ENCODE results near the gene CD300LF. TPM values are rescaled to one million over a fixed set of nuclear protein-coding genes. Genes with fewer than 3 reads are reported as not detected.

Gene CD300LF
- polyA plus RNA-seq, 1 donor from 2014 or later = not detected

DNA sequence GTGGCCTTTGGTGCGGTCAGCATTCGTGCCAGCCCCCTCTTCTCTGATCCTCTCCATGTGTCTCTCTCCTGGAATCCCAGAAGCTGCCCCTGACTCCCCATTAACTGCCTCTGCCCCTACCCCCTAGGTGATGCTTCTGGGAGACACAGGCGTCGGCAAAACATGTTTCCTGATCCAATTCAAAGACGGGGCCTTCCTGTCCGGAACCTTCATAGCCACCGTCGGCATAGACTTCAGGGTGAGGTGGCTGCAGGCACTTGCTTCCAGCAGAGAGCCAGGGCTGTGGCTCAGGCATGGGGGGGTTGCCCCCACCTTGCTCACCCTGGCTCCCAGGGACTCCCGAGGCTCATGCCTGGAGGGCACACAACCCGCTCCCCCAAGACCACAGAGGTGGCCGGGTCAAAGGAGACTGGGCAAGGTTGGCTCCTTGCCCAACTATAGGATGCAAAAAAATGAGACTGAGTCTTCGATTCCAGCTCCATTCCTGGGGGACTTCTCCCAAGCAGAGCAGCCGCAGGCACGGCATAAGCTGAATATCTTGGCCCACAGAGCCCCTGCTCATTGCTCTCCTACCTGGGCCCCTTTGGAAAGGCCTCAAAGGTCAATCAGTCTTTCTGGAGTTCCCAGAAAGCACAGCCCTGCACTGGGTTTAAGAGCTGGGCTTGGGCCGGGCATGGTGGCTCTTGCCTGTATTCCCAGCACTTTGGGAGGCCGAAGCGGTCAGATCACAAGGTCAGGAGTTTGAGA, 28.1 kb upstream of the CD300LF start:
- Mint-ChIP-seq H3K27ac (peak overlapping the region; percentile 31 to 93 (median 89)), H3K36me3 (peaks cover 8% of the 10 kb centered on the region), H3K4me1 (peaks cover 48 to 64% (median 61%) of the 10 kb centered on the region in 3 donors), H3K27me3 (no peaks in the 10 kb centered on the region), H3K9me3 (no peaks in the 10 kb centered on the region), H3K4me3 (peak overlapping the region in 2 of 4 donors; percentile 88 to 92)

GRCh38 chr17:74740173-74740572, 27.4 kb upstream of the CD300LF start:
- Mint-ChIP-seq H3K36me3 (peaks cover 8% of the 10 kb centered on the region), H3K27me3 (no peaks in the 10 kb centered on the region), H3K4me1 (peaks cover 48 to 64% (median 61%) of the 10 kb centered on the region in 3 donors), H3K27ac (peak overlapping the region in 2 of 3 donors; percentile 82 to 85), H3K9me3 (no peaks in the 10 kb centered on the region), H3K4me3 (peak overlapping the region in 3 of 4 donors; percentile 7 to 88 (median 82))

DNA sequence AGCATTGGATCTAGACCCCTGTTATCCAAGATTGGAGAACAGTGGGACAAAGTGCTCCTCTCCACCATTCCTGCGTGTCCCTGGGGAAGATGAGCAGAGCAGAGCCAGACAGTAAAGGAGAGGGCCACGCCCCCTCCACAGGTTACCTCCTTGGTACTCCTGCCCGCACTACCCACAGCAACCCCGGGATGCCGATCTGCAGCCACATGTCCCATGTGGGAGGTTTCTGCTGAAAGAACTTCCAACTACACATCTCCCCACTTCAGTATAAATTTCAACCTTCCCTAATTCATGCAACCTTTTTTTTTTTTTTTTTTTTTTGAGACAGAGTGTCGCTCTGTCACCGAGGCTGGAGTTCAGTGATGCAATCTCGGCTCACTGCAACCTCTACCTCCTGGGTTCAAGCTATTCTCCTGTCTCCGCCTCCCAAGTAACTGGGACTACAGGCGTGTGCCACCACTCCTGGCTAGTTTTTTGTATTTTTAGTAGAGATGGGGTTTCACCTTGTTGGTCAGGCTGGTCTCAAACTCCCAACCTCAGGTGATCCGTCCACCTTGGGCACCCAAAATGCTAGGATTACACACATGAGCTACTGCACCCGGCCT, 26.6 kb upstream of the CD300LF start:
- peaks cover 8% of the 10 kb centered on the region for H3K36me3 Mint-ChIP-seq
- H3K27me3 Mint-ChIP-seq = no peaks in the 10 kb centered on the region
- peak overlapping the region; percentile 63 to 95 (median 90) for H3K4me3 Mint-ChIP-seq
- no peaks in the 10 kb centered on the region for H3K9me3 Mint-ChIP-seq
- peaks cover 42 to 65% (median 56%) of the 10 kb centered on the region in 3 donors for H3K4me1 Mint-ChIP-seq
- H3K27ac Mint-ChIP-seq = peak overlapping the region; percentile 63 to 92 (median 86)

DNA sequence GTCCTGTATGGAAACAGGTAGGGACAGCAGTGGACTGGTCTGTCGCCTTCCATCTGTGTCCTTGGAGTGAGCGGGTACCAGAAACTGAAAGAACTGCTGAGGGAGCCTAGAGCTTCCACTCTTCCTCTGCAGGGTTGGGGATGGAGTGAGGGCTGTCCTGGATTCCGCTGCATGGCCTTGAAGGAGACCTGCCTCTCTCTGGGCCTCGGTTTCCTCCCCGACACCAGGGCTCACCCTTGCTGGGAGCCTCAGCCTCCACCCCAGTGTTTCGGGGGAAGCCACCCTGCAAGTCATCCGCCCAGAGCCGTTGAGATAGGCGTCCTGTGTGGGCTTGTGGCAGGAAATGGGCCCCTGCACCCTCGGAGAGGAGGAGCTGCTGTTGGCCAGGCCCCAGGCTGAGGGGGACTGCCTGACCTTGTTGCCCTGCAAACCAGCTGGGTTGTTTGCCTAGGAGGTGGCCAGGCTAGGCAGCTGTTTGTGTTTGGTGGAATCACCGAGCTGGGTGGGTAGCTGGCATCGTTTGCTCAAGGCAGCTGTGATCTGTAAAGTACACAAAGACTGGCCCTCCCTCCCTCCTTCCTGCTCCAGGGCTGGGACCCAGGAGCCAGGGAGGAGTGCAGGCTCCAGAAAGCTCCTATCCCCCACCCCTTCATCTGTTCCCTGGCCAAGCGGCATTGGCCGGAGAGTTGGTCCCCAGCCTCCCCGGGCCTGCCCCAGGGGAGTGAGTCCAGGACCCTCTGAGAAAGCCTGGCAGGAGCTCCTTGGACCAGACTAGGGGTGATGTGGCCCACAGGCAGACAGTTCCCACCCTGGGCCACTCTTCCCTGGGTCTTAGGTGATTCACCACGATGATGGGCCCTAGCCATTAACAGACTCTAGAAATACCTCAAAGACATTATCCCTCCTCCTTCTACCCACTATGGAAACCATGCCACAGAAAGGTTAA, 25.6 kb upstream of the CD300LF start:
- Mint-ChIP-seq H3K36me3 (peaks cover 8% of the 10 kb centered on the region), H3K27ac (peak overlapping the region; percentile 86 to 93 (median 92)), H3K4me3 (peak overlapping the region; percentile 88 to 96 (median 93)), H3K4me1 (peaks cover 33 to 57% (median 50%) of the 10 kb centered on the region in 3 donors), H3K9me3 (no peaks in the 10 kb centered on the region), H3K27me3 (no peaks in the 10 kb centered on the region)

DNA sequence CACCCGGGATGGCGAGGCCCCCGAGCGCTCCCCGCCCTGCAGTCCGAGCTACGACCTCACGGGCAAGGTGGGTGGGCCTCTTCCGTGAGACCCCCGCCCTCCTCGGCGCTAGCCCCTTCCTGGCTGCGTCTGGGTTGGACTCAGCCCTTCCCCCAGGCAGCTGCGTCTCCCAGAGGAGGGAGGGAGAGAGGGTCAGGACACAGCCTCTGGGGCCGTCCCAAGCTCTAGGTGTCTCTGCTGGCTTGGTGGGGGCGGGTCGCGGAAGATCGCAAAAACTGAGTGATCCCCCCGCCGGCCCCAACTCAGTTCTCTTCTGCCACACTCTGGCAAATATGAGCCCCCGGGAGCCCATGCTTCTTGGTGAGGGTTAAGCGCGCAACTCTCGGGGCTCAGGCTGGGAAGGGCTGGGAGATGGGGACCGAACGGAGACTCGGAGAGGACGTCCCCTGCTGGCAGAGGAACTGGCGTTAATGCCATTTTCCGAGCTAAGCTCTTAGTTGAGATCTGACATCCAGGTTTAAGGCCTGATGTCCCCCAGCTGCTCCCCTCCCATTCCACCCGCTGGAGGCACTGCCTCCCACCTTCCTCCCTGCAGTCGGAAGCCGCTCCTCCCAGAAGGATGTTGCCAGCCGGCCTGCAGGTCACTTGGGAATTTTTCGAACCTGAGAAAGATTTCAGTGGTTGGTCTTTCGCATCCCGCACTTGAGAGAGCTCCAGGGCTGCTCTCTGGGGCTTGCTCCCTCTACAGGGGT, 24.8 kb upstream of the CD300LF start:
- Mint-ChIP-seq H3K27me3 (no peaks in the 10 kb centered on the region), H3K4me1 (peaks cover 25 to 49% (median 43%) of the 10 kb centered on the region in 3 donors), H3K9me3 (no peaks in the 10 kb centered on the region), H3K27ac (peak overlapping the region; percentile 86 to 93 (median 92)), H3K4me3 (peak overlapping the region; percentile 88 to 96 (median 93)), H3K36me3 (peaks cover 8% of the 10 kb centered on the region)

DNA sequence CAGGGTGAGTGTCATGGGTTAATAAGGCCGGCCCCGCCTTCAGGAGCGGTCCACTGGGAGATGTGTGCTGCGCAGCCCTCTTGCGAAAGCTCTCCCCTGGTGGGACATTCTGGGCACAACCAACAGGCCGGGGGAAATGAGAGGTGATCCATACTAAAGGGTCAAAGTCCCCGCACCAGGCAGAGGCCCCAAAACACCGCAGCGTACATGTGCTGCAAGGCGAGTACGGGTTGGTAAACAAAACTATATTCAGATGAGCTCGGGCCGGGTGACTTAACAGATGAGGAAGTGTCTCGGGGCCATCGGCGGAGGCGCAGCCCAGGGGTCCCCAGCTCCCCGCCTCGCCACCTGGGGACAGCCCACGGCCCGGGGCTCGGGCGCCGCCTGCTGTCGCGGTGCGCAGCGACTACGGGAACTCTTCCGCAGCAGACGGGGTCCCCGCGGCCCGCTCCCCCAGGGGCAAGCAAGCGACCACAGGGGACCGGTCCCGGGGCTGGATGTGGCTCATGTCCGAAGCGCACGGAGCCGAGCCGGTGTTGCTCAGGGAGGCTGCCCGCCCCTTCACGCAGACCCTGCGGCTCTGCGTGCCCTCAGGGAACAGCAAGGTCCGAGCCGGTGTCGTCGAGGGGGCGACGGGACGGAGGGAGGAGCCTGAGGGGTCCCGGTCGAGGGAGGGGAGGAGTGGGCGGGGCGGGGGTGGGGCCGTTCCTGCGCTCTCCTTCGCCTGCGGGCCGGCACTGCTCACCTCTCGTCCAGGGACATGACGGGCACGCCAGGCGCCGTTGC, 24.0 kb upstream of the CD300LF start, which contains the start of gene RAB37:
RAB37 (plus strand) TSS at position 744 of the 786 bp plus-strand sequence; CDS start at position 761, 17 bp downstream.
- H3K9me3 Mint-ChIP-seq = no peaks in the 10 kb centered on the region
- H3K4me1 Mint-ChIP-seq = peaks cover 17 to 42% (median 36%) of the 10 kb centered on the region in 3 donors

DNA sequence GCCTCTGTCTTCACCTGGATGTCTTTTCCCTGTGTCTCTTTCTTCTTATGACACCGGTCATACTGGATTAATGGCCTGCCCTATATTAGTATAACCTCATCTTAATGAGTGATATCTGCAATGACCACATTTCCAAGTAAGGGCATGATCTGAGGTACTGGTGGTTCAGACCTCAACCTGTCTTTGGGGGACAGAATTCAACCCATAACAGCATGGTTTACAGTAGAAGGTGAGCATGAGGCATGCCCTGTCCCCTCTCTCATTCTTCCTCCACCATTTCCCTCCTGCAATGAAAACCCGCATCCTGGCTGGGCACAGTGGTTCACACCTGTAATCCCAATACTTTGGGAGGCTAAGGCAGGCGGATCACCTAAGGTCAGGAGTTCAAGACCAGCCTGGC, 21.5 kb upstream of the CD300LF start:
- H3K27me3 Mint-ChIP-seq = peaks cover 4% of the 10 kb centered on the region
- H3K36me3 Mint-ChIP-seq = peaks cover 5% of the 10 kb centered on the region
- no peaks in the 10 kb centered on the region for H3K9me3 Mint-ChIP-seq
- H3K4me3 Mint-ChIP-seq = peak overlapping the region in 1 of 4 donors; percentile 6
- peaks cover 7 to 35% (median 31%) of the 10 kb centered on the region in 3 donors for H3K4me1 Mint-ChIP-seq
- H3K27ac Mint-ChIP-seq = peak overlapping the region in 1 of 3 donors; percentile 8

More for the DNA sequence above, 24.0 kb upstream of the CD300LF start, which contains the start of gene RAB37:
- Mint-ChIP-seq H3K36me3 (peaks cover 8% of the 10 kb centered on the region), H3K27ac (peak within 1 kb of the TSS; percentile 92 to 93 (median 93)), H3K27me3 (peaks cover under 1% of the 10 kb centered on the region), H3K4me3 (peak within 1 kb of the TSS; percentile 88 to 96 (median 93))

DNA sequence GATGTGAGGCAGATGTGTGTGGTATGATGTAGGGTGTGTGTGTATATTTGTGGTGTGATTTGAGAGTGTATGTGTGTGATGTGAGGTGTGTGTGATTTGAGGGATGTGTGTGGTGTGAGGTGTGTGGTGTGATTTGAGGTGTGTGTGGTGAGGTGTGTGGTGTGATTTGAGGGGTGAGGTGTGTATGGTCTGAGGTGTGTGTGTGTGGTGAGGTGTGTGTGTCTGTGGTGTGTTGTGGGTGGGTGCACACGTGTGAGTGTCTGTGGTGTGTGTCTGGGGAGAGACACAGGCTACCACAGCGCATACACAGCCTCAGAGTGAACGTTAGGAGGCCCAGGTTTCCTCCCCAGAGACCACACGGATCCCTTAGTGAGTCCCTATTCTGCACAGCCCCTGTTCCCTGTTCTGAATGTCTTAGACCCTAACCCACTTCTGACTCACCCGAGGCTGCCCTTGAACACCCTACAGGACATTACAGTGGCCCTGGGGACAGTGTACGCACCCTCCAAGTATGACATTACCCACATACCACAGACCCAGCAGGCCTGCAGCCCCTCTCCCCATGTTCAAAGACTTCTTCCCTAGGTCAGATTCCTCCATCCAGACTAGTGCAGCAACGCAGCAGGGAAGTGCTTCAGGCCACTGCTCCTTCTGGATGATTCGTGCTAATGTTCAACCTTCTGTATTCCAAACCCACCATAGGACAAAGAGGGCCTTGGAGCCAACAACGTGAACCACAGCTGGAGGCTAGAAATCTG, 20.8 kb upstream of the CD300LF start:
- peaks cover 4% of the 10 kb centered on the region for H3K27me3 Mint-ChIP-seq
- no peaks in the 10 kb centered on the region for H3K36me3 Mint-ChIP-seq
- no peaks in the 10 kb centered on the region for H3K9me3 Mint-ChIP-seq
- no peak overlapping the region for H3K27ac Mint-ChIP-seq
- H3K4me3 Mint-ChIP-seq = no peak overlapping the region
- H3K4me1 Mint-ChIP-seq = peaks cover 7 to 28% (median 25%) of the 10 kb centered on the region in 3 donors

GRCh38 chr17:74732042-74732867, 19.5 kb upstream of the CD300LF start:
- Mint-ChIP-seq H3K36me3 (no peaks in the 10 kb centered on the region), H3K9me3 (no peaks in the 10 kb centered on the region), H3K4me3 (no peak overlapping the region), H3K4me1 (peaks cover 7 to 27% (median 22%) of the 10 kb centered on the region in 3 donors), H3K27ac (no peak overlapping the region), H3K27me3 (peaks cover 4% of the 10 kb centered on the region)

- H3K27me3 Mint-ChIP-seq = peaks cover 4% of the 10 kb centered on the region
- peaks cover 2 to 23% (median 19%) of the 10 kb centered on the region in 3 donors for H3K4me1 Mint-ChIP-seq
- no peaks in the 10 kb centered on the region for H3K9me3 Mint-ChIP-seq
- peak overlapping the region in 1 of 4 donors; percentile 19 for H3K4me3 Mint-ChIP-seq
- no peaks in the 10 kb centered on the region for H3K36me3 Mint-ChIP-seq
- no peak overlapping the region for H3K27ac Mint-ChIP-seq
Observed at GRCh38 chr17:74731347-74731605, 18.6 kb upstream of the CD300LF start.

DNA sequence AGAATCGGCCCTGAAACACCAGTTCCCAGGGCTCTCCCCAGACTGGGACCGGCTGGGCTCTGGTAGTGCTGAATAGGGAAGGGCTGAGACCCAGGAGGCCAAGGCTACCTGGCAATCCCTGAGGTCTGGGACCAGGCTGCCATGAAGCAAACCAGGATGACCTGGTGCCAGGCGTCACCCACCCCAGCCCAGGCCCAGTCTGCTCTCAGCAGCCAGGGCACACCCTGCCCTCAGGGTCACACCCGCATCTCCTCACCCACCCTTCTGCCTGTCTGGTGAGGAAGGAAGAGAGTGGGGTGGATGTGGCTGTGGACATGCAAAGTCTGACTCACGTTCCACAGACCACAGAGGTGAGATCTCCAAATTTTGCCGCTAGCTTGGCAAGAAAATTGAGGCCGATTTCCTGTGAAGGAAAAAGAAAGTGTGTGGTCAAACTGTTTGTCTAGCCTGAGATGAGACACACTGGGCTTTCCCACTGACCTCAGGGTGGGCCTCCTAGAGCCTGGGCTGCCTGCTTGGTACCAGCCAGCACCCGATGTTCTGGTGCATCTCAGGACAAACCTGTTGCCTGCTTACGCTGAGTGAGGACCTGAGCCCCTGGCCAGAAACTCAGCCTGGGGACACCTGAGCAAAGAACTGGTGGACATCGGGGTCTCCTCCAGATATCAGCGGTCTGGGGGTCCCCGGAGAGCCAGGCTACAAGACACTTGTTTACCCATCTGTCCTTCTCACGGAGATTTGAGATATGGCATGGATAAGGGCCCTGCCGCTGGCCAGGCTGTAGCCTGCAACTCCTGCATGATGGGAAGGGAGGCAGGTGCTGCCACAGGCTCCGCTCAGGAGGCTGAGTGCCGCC, 18.0 kb upstream of the CD300LF start:
- Mint-ChIP-seq H3K27ac (peak overlapping the region in 1 of 3 donors; percentile 11), H3K9me3 (no peaks in the 10 kb centered on the region), H3K4me3 (peak overlapping the region in 2 of 4 donors; percentile 65 to 88), H3K4me1 (peaks cover 0 to 21% (median 17%) of the 10 kb centered on the region in 3 donors), H3K36me3 (no peaks in the 10 kb centered on the region), H3K27me3 (peaks cover 6% of the 10 kb centered on the region)

All from IgD-negative memory B cell (primary cell).